Hepatocyte (in vitro differentiated cells): ENCODE data around the gene NAV3. TPM values are rescaled to one million over a fixed set of nuclear protein-coding genes. Genes with fewer than 3 reads are reported as not detected.

Experiments used
- DNase-seq: peaks from one replicate; pipeline ENCODE4 v3.0.0-alpha.2; 2016; ENCODE audit warnings: low spot score
- H2AFZ ChIP-seq: fragments of 200-600 bp; sonication (generic); 2 replicates; pipeline ENCODE4 v1.6.0; 2016; ENCODE audit warnings: antibody characterized with exemption, mild to moderate bottlenecking
- H3K27ac ChIP-seq: fragments of 200-600 bp; sonication (generic); 2 replicates; pipeline ENCODE4 v1.5.1; 2016; ENCODE audit warnings: mild to moderate bottlenecking
- H3K27me3 ChIP-seq: fragments of 200-600 bp; sonication (generic); 2 replicates; pipeline ENCODE4 v1.6.1; 2016
- H3K36me3 ChIP-seq: fragments of 200-600 bp; sonication (generic); replicated peaks from 2 replicates; pipeline ENCODE4 v1.5.1; 2016; ENCODE audit warnings: low read depth; ENCODE audit not compliant: insufficient read depth
- H3K4me1 ChIP-seq: fragments of 200-600 bp; sonication (generic); 2 replicates; pipeline ENCODE4 v1.5.1; 2016; ENCODE audit warnings: mild to moderate bottlenecking, moderate library complexity; ENCODE audit not compliant: insufficient read depth
- H3K4me2 ChIP-seq: fragments of 200-600 bp; sonication (generic); 2 replicates; pipeline ENCODE4 v1.6.0; 2016
- H3K4me3 ChIP-seq: fragments of 200-600 bp; sonication (generic); 2 replicates; pipeline ENCODE4 v1.5.1; 2016; ENCODE audit warnings: mild to moderate bottlenecking
- H3K79me2 ChIP-seq: fragments of 200-600 bp; sonication (generic); 2 replicates; pipeline ENCODE4 v1.6.0; 2017; ENCODE audit warnings: mild to moderate bottlenecking
- H3K9me2 ChIP-seq: fragments of 200-600 bp; sonication (generic); replicated peaks from 2 replicates; pipeline ENCODE4 v1.6.0; 2017; ENCODE audit warnings: mild to moderate bottlenecking; ENCODE audit not compliant: insufficient read depth
- H3K9me3 ChIP-seq: fragments of 200-600 bp; sonication (generic); 2 replicates; pipeline ENCODE4 v1.5.1; 2016; ENCODE audit warnings: low read depth, mild to moderate bottlenecking
- H4K20me1 ChIP-seq: fragments of 200-600 bp; sonication (generic); 2 replicates; pipeline ENCODE4 v1.6.0; 2016; ENCODE audit warnings: mild to moderate bottlenecking; ENCODE audit not compliant: insufficient read depth, poor library complexity, severe bottlenecking
- CTCF ChIP-seq: fragments of 200-600 bp; sonication (generic); IDR thresholded peaks from 2 replicates; pipeline ENCODE4 v1.5.1; 2016; ENCODE audit warnings: antibody characterized with exemption, mild to moderate bottlenecking; ENCODE audit not compliant: poor library complexity
- EZH2 ChIP-seq: fragments of 200-600 bp; sonication (generic); IDR thresholded peaks from 2 replicates; pipeline ENCODE4 v1.6.1; 2016; ENCODE audit warnings: antibody characterized with exemption, mild to moderate bottlenecking, borderline replicate concordance
- EZH2phosphoT487 ChIP-seq: fragments of 200-600 bp; sonication (generic); IDR thresholded peaks from one replicate; pipeline ENCODE4 v1.6.1; 2018; ENCODE audit warnings: antibody characterized with exemption, mild to moderate bottlenecking, low read depth, moderate library complexity; ENCODE audit not compliant: unreplicated experiment, severe bottlenecking
- WGBS: methylation state at CpG from one replicate; pipeline ENCODE4 v1.1.6; 2016; ENCODE audit warnings: low lambda C conversion rate; ENCODE audit errors: missing lambda C conversion rate; 5-methylcytosine and 5-hydroxymethylcytosine counted together
- polyA plus RNA-seq: library from polyadenylated mRNA; unstranded; fragments of >200 nt; fragmentation: Nextera tagmentation; extraction: Ambion mirVana; gene quantifications from 2 replicates; pipeline ENCODE4 v1.2.1, GENCODE V29; 2016
- total RNA-seq: library from RNA; depleted of rRNA; stranded (reverse); fragments of >200 nt; gene quantifications from 2 replicates; pipeline ENCODE4 v1.2.3, GENCODE V29; 2014

Gene NAV3
- total and polyA plus RNA-seq, 2 experiments from 2014 or later = 1.4 to 9.2 TPM

GRCh38 chr12:77923882-77924281 lies 93.2 kb downstream of the NAV3 start:
- peaks cover 5% of the 10 kb centered on the region for H3K4me1 ChIP-seq

GRCh38 chr12:77924703-77925102 lies 94.0 kb downstream of the NAV3 start:
- H4K20me1 ChIP-seq = no peaks in the 10 kb centered on the region
- H3K4me2 ChIP-seq = no peak overlapping the region
- H3K27me3 ChIP-seq = no peaks in the 10 kb centered on the region
- TF ChIP-seq EZH2phosphoT487 = no peak
- no peak for TF ChIP-seq CTCF
- no peak overlapping the region for H3K27ac ChIP-seq
- no peaks in the 10 kb centered on the region for H3K9me3 ChIP-seq
- no peaks in the 10 kb centered on the region for H3K9me2 ChIP-seq
- no peaks in the 10 kb centered on the region for H3K36me3 ChIP-seq
- no peaks in the 10 kb centered on the region for H3K79me2 ChIP-seq
- DNase-seq = peak; percentile 15
- no peak overlapping the region for H3K4me3 ChIP-seq
- 70% methylated on average over 2 of the region's 2 CpGs for WGBS
- H3K4me1 ChIP-seq = peaks cover 5% of the 10 kb centered on the region
- no peak overlapping the region for H2AFZ ChIP-seq

More at GRCh38 chr12:77923882-77924281, 93.2 kb downstream of the NAV3 start:
- no peak for TF ChIP-seq EZH2
- TF ChIP-seq EZH2phosphoT487 = no peak
- TF ChIP-seq CTCF = no peak
- no peaks in the 10 kb centered on the region for H3K27me3 ChIP-seq
- 43% methylated on average over 1 of the region's 1 CpG for WGBS
- no peaks in the 10 kb centered on the region for H3K36me3 ChIP-seq
- no peak overlapping the region for H3K4me2 ChIP-seq
- no peaks in the 10 kb centered on the region for H3K9me2 ChIP-seq
- no peak overlapping the region for H2AFZ ChIP-seq
- no peak overlapping the region for H3K27ac ChIP-seq
- H3K9me3 ChIP-seq = no peaks in the 10 kb centered on the region
- no peaks in the 10 kb centered on the region for H3K79me2 ChIP-seq
- H4K20me1 ChIP-seq = no peaks in the 10 kb centered on the region
- DNase-seq = no peak
- H3K4me3 ChIP-seq = no peak overlapping the region

- Histone ChIP-seq H3K4me2 (peak overlapping the region; percentile 7), H3K79me2 (no peaks in the 10 kb centered on the region), H4K20me1 (no peaks in the 10 kb centered on the region), H3K27ac (no peak overlapping the region), H3K4me1 (peaks cover 5% of the 10 kb centered on the region), H3K36me3 (no peaks in the 10 kb centered on the region), H3K4me3 (no peak overlapping the region), H3K9me3 (no peaks in the 10 kb centered on the region), H2AFZ (no peak overlapping the region), H3K9me2 (no peaks in the 10 kb centered on the region), H3K27me3 (no peaks in the 10 kb centered on the region)
- DNase-seq = peak; percentile 85
- 0% methylated on average over 6 of the region's 6 CpGs for WGBS
- TF ChIP-seq CTCF (peak; percentile 100), EZH2phosphoT487 (no peak), EZH2 (no peak)
Measured at GRCh38 chr12:77925536-77926108, 94.9 kb downstream of the NAV3 start.
